ENCODE results near the gene SLC28A3.

DNA sequence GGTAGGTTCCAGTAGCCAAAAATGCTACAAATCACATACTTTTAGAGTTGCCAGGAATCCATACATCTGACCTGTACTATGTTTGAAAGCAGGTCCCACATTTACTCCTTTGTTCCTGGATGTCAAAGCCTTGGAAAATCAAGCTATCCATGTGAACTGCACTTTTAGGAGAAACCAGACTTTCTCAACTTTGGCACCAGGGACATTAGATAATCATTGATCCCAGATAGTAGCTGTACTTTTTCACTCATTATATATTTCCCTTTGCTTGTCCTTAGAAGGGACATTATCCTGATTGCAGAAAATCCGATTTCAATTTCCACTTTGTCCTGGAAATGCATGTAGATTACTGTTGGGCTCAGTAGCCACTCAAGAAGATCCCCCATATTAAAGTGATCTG, 44.1 kb upstream of the SLC28A3 start:
- TF ChIP-seq IKZF2 (IDR thresholded peaks at IDR 0.05) (no peak), SP1 (IDR thresholded peaks at IDR 0.05; ENCODE audit: low read depth, low read length) (no peak), RAD21 (IDR thresholded peaks at IDR 0.05; ENCODE audit: insufficient read depth, low read depth, low read length) (no peak), EP300 (IDR thresholded peaks at IDR 0.05; ENCODE audit: borderline replicate concordance in 1 of 2, control insufficient read depth in 1 of 2, low read depth in 2 of 2, low read length in 2 of 2) (no peak), CEBPB (IDR thresholded peaks at IDR 0.05; ENCODE audit: borderline replicate concordance in 1 of 2, low read depth in 2 of 2, low read length in 2 of 2) (no peak), MXI1 (IDR thresholded peaks at IDR 0.05; ENCODE audit: low read depth, low read length) (no peak), SRF (IDR thresholded peaks at IDR 0.05; ENCODE audit: low read depth in 2 of 2, low read length in 2 of 2) (no peak)
- TF ChIP-seq, protein P1, sequence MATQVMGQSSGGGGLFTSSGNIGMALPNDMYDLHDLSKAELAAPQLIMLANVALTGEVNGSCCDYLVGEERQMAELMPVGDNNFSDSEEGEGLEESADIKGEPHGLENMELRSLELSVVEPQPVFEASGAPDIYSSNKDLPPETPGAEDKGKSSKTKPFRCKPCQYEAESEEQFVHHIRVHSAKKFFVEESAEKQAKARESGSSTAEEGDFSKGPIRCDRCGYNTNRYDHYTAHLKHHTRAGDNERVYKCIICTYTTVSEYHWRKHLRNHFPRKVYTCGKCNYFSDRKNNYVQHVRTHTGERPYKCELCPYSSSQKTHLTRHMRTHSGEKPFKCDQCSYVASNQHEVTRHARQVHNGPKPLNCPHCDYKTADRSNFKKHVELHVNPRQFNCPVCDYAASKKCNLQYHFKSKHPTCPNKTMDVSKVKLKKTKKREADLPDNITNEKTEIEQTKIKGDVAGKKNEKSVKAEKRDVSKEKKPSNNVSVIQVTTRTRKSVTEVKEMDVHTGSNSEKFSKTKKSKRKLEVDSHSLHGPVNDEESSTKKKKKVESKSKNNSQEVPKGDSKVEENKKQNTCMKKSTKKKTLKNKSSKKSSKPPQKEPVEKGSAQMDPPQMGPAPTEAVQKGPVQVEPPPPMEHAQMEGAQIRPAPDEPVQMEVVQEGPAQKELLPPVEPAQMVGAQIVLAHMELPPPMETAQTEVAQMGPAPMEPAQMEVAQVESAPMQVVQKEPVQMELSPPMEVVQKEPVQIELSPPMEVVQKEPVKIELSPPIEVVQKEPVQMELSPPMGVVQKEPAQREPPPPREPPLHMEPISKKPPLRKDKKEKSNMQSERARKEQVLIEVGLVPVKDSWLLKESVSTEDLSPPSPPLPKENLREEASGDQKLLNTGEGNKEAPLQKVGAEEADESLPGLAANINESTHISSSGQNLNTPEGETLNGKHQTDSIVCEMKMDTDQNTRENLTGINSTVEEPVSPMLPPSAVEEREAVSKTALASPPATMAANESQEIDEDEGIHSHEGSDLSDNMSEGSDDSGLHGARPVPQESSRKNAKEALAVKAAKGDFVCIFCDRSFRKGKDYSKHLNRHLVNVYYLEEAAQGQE (IDR thresholded peaks at IDR 0.05; ENCODE audit: low read depth, low read length), result no peak
- TF ChIP-seq, protein P2, sequence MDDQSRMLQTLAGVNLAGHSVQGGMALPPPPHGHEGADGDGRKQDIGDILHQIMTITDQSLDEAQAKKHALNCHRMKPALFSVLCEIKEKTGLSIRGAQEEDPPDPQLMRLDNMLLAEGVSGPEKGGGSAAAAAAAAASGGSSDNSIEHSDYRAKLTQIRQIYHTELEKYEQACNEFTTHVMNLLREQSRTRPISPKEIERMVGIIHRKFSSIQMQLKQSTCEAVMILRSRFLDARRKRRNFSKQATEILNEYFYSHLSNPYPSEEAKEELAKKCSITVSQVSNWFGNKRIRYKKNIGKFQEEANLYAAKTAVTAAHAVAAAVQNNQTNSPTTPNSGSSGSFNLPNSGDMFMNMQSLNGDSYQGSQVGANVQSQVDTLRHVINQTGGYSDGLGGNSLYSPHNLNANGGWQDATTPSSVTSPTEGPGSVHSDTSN (IDR thresholded peaks at IDR 0.05; ENCODE audit: insufficient replicate concordance, low read depth, low read length), result no peak

Data from GM12878 (cell line).